Gastrocnemius medialis (tissue), 4 donors: ENCODE measurements around the gene NDOR1. TPM values are rescaled to one million over a fixed set of nuclear protein-coding genes. Genes with fewer than 3 reads are reported as not detected.

Source experiments
- ATAC-seq, 2 donors: fragments of 150-250 bp; one replicate each; pipeline ENCODE4 v1.9.1; 2016
- DNase-seq, 2 donors: peaks; one replicate each; pipeline ENCODE4 v3.0.0-alpha.2; 2019
- H3K27ac ChIP-seq, 4 donors: fragments of 200-600 bp; sonication (generic); 1 replicate in 1 of 4; 2 replicates in 3 of 4; pipeline ENCODE4 v1.5.1; 2016 to 2018; ENCODE audit warnings: mild to moderate bottlenecking in 2 of 4, moderate library complexity in 1 of 4
- H3K27me3 ChIP-seq, 3 donors: fragments of 200-600 bp; sonication (generic) in 2 of 3; 1 replicate in 1 of 3; 2 replicates in 2 of 3; pipeline versions ENCODE4 v1.5.1 to v1.6.0; 2016 to 2019; ENCODE audit warnings: mild to moderate bottlenecking in 1 of 3, moderate library complexity in 1 of 3
- H3K36me3 ChIP-seq, 2 donors: fragments of 200-600 bp; sonication (generic) in 1 of 2; one replicate each; pipeline ENCODE4 v1.5.1; 2017 to 2018
- H3K4me1 ChIP-seq, 2 donors: fragments of 200-600 bp; sonication (generic) in 1 of 2; one replicate each; pipeline ENCODE4 v1.5.1; 2016 to 2017; ENCODE audit warnings: mild to moderate bottlenecking in 2 of 2
- H3K4me3 ChIP-seq, 4 donors: fragments of 200-600 bp; sonication (generic) in 3 of 4; 1 replicate in 1 of 4; 2 replicates in 3 of 4; pipeline ENCODE4 v1.5.1; 2016 to 2019; ENCODE audit warnings: mild to moderate bottlenecking in 2 of 4
- H3K9me3 ChIP-seq, 3 donors: fragments of 200-600 bp; sonication (generic) in 2 of 3; 1 replicate in 1 of 3; 2 replicates in 2 of 3; pipeline ENCODE4 v1.5.1; 2016 to 2019
- POLR2A ChIP-seq, 2 donors: fragments of 450-650 bp; IDR thresholded peaks; one replicate each; pipeline ENCODE4 v1.6.1; 2017; ENCODE audit warnings: antibody characterized with exemption in 2 of 2, mild to moderate bottlenecking in 2 of 2, moderate library complexity in 2 of 2
- in situ Hi-C, 4 donors: fragments of 200-750 bp; cut with MboI; loops; one replicate each; pipeline versions ENCODE4 v1.15.0 to v1.8.0; 2017; ENCODE audit warnings: low sequenced_read_pairs in 4 of 4
- intact Hi-C: fragments of 100-400 bp; cut with DNase I; formaldehyde crosslinking; loops from one replicate; pipeline ENCODE4 v1.15.1; 2023; ENCODE audit warnings: low total_unique reads
- total RNA-seq, 4 donors: library from RNA; depleted of rRNA; stranded (reverse); fragments of >200 nt; gene quantifications; one replicate each; pipeline versions ENCODE4 v1.1.0 to v1.2.3, GENCODE V29; 2016
- TF ChIP-seq, protein P1 (sequence below), 5 experiments: fragments of 450-650 bp in 3 of 5; fragments of 200-600 bp in 2 of 5; sonication (generic) in 2 of 5; IDR thresholded peaks in 4 of 5; conservative IDR thresholded peaks in 1 of 5; 1 replicate in 4 of 5; 2 replicates in 1 of 5; pipeline ENCODE4 v1.5.1; 2016 to 2019; ENCODE audit warnings: antibody characterized with exemption in 5 of 5, mild to moderate bottlenecking in 3 of 5, moderate library complexity in 3 of 5

The NDOR1 gene
- total RNA-seq, 4 donors from 2014 or later = 2.4 to 5.0 (median 4.1) TPM

DNA sequence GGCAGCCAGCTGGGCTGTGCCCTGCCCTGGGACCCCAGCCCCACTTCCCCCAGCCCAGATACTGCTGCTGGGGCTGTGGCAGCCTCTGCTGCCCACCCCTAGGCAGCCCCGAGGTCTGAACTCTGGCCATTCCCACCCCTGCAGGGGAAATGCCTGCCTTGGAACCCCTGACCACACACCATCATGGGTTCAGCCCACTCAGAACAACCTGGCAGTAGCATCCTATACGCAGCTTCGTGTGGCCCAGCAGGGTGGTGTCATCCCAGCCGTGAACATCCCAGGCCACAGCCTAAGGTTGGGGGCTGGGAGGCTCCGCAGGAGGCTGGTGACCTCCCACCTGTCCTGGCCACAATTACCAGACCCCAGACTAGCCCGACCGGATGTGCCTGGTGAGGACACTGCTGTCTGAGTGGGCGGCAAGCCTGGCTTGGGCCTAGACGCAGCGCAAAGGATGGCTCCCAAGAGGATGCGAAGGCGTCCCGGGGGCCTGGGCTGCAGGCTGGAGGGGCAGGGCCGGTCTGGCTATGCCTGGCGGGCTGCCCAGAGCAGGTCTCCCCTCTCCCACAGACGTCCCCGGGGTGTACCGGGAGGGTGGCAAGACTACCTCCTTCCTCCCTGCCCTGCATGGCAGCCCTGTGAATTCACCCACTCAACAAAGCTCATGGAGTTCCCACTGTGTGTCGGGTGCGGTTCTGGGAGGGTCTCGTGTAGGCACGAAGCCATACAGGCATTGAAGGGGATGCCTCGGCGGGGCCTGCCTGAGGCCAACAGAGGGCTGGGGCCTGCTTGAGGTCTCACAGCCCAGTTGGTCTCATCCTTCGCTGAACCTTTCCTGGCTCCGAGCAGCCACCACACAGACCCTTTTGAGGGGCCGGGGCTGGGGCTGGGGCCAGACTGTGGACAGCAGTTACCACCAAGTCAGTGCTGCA lies 23.7 kb downstream of the NDOR1 start:
- TF ChIP-seq POLR2A (IDR thresholded peaks at IDR 0.05) = no peak
- TF ChIP-seq, protein P1, sequence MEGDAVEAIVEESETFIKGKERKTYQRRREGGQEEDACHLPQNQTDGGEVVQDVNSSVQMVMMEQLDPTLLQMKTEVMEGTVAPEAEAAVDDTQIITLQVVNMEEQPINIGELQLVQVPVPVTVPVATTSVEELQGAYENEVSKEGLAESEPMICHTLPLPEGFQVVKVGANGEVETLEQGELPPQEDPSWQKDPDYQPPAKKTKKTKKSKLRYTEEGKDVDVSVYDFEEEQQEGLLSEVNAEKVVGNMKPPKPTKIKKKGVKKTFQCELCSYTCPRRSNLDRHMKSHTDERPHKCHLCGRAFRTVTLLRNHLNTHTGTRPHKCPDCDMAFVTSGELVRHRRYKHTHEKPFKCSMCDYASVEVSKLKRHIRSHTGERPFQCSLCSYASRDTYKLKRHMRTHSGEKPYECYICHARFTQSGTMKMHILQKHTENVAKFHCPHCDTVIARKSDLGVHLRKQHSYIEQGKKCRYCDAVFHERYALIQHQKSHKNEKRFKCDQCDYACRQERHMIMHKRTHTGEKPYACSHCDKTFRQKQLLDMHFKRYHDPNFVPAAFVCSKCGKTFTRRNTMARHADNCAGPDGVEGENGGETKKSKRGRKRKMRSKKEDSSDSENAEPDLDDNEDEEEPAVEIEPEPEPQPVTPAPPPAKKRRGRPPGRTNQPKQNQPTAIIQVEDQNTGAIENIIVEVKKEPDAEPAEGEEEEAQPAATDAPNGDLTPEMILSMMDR (IDR thresholded peaks at IDR 0.05 in 4 of 5, conservative IDR thresholded peaks at IDR 0.05 in 1 of 5) = no peak

DNA sequence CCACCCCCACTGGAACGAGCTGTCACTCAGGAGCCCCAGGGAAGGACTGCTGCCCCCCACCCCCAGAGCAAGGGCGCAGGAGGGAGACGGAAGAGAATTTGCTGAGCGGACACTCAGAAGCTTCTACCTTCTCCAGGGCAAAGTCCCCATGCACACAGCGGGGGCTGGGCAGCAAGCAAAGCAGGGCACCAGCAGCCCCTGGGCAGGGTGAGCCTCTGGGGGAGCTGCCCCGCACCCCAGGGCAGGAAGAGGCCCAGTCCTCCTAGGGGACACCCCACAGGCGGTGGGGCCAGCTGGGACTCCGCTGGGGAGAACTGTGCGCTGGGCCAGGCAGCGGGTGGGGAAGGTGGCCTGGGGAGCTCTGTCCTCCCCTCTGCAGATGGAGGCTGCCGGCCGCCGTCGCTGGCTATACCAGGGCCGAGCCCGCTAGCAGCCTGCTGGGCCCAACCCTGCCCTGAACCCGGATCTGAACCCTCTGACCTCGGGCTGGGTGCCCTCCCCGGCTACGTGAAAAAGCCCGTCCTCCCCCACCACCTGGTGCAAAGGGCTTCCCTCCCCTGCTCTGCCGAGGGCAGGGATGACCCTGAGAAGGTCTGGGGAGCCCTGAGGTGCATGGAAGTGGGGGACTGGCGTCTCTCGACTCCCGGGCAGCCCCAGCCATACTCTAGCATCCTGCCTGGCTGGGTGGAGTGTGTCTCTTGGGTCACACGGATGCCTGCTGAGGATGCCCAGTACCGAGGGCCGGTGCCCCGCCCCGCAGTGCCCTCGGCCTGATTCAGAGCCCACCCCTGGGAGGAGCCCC lies 24.6 kb downstream of the NDOR1 start:
- H3K4me1 ChIP-seq = no peaks in the 10 kb centered on the region
- intact Hi-C loops (loop anchor here (10.0 kb wide), 1 partner anchor 445 kb away; no protein-coding TSS in a partner anchor), in situ Hi-C loops (loop anchor here in 3 of 4 donors (10.0 kb wide), 2 partner anchors 105 to 115 kb away; partner anchors contain the start of gene DPP7 (in 2 of the 3))
- no peak for ATAC-seq
- H3K4me3 ChIP-seq = no peak overlapping the region
- DNase-seq = no peak
- H3K27me3 ChIP-seq = peaks cover 28 to 55% (median 31%) of the 10 kb centered on the region in 3 donors
- no peaks in the 10 kb centered on the region for H3K36me3 ChIP-seq
- no peak for TF ChIP-seq POLR2A (IDR thresholded peaks at IDR 0.05)
- TF ChIP-seq, protein P1 (IDR thresholded peaks at IDR 0.05 in 4 of 5, conservative IDR thresholded peaks at IDR 0.05 in 1 of 5) = no peak
- no peak overlapping the region for H3K27ac ChIP-seq
- no peaks in the 10 kb centered on the region for H3K9me3 ChIP-seq

More for the DNA sequence above, 23.7 kb downstream of the NDOR1 start:
- DNase-seq = no peak
- Histone ChIP-seq H3K27me3 (peaks cover 28 to 49% (median 31%) of the 10 kb centered on the region in 3 donors), H3K9me3 (no peaks in the 10 kb centered on the region), H3K27ac (no peak overlapping the region), H3K4me1 (peaks cover 3% of the 10 kb centered on the region in 2 donors), H3K4me3 (no peak overlapping the region), H3K36me3 (no peaks in the 10 kb centered on the region)
- in situ Hi-C loops (loop anchor here in 1 of 4 donors (10.0 kb wide), 1 partner anchor 104 kb away; no protein-coding TSS in a partner anchor), intact Hi-C loops (no loop called here)
- no peak for ATAC-seq

DNA sequence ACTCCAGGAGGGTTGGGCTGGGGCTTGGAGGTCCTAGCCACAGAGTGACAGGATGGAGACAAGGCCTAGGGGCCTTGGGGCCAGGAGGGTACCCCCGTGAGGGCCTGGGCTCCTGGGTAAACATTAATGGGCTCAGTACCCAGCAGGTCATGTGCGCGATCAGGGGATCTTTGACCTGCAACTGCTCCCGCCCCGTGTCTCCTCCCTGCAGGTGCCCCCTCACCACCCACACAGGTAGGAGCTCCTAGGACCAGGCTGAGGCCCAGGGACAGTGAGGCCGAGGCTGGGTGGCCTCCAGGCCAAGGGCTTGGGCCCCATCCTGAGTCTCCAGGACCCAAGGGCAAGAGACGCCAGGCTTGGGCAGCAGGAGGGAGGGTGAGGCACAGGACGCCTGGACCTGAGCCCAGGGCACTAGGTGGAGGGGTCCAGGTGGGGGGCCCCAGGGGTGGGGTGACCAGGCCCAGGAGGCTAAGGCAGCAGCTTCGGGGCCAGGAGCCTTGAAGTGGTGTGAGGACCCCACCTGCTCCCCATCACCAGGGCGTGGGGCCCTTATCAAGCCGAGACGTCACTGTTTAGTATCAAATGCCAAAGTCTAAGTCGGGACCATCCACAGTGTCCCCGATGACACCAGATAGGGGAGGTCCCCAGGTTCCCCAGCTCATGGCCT lies 25.3 kb downstream of the NDOR1 start, which contains the start of gene SLC34A3:
Gene SLC34A3 (plus strand): TSS at position 197 of the 667 bp plus-strand sequence. CDS start 802 bp downstream, outside the sequence.
- DNase-seq (no peak), ATAC-seq (no peak)
- H3K9me3 ChIP-seq = no peaks in the 10 kb centered on the region
- intact Hi-C loops = loop anchor here (10.0 kb wide), 1 partner anchor 446 kb away; no protein-coding TSS in a partner anchor
- in situ Hi-C loops = loop anchor here in 2 of 4 donors (10.0 kb wide), 1 partner anchor 116 kb away; the partner anchor contains the start of gene DPP7 (in 2 of the 2)
- H3K4me1 ChIP-seq = peaks cover under 1 to 5% of the 10 kb centered on the region in 2 donors
- TF ChIP-seq POLR2A (IDR thresholded peaks at IDR 0.05) = no peak
- TF ChIP-seq, protein P1 (IDR thresholded peaks at IDR 0.05 in 4 of 5, conservative IDR thresholded peaks at IDR 0.05 in 1 of 5) = no peak
- peaks cover 28 to 55% (median 31%) of the 10 kb centered on the region in 3 donors for H3K27me3 ChIP-seq
- no peaks in the 10 kb centered on the region for H3K36me3 ChIP-seq
- no peak within 1 kb of the TSS for H3K4me3 ChIP-seq
- H3K27ac ChIP-seq = no peak within 1 kb of the TSS
